K562 (cell line): ENCODE data around the gene POU3F3. TPM values are rescaled to one million over a fixed set of nuclear protein-coding genes. Genes with fewer than 3 reads are reported as not detected.

Experiments used
- ATAC-seq: fragments of 200-7000 bp; cut with Tn5 transposase; 3 replicates; pipeline ENCODE4 v1.9.1; 2020; ENCODE audit warnings: moderate library complexity
- BruUV-seq: library from RNA; stranded (reverse); fragments of 400-500 nt; replicated peaks from 2 replicates; lab custom pipeline; 2021; lab: Mats Ljungman, UMichigan
- CTCF ChIA-PET: fragments of 300-600 bp; formaldehyde crosslinking; extraction: SDS; loops from one replicate; lab custom pipeline; 2021; ENCODE audit warnings: low intra/inter-chr PET ratio; lab: Yijun Ruan, JAX
- POLR2A ChIA-PET: fragments of 300-600, 350-650 bp; sonication (Branson Sonifier 250); formaldehyde crosslinking; extraction: SDS; loops from one replicate; lab custom pipeline; 2021; ENCODE audit warnings: antibody characterized with exemption, inconsistent platforms; lab: Yijun Ruan, JAX
- DNase-seq, 4 experiments: peaks; one replicate each; pipeline versions ENCODE4 v3.0.0 to v3.0.0-alpha.2; 2011 to 2018; ENCODE audit warnings: low spot score in 3 of 4, mixed read lengths in 3 of 4; ENCODE audit errors: extremely low read depth in 1 of 4
- FAIRE-seq: peaks from 2 replicates; lab custom pipeline; 2011; peaks lifted over from hg19 to GRCh38; lab: Jason Lieb, UNC
- H2AFZ ChIP-seq: 2 replicates; pipeline ENCODE4 v1.6.0; 2011; ENCODE audit warnings: low read depth, low read length, control low read depth, inconsistent platforms
- H3K27ac ChIP-seq: fragments of 200-600 bp; 3 replicates; pipeline ENCODE4 v1.8.0; 2011; ENCODE audit warnings: low read depth, mild to moderate bottlenecking, control low read depth, inconsistent platforms, low read length, moderate library complexity, mixed read lengths; ENCODE audit errors: extremely low read depth
- H3K27me3 ChIP-seq, 2 experiments: fragments of 300-600 bp in 1 of 2; 2 replicates in 1 of 2; 3 replicates in 1 of 2; pipeline versions ENCODE4 v1.6.0 to v1.8.0; 2011; ENCODE audit warnings: inconsistent platforms in 2 of 2, low read length in 2 of 2, mild to moderate bottlenecking in 1 of 2, mixed read lengths in 1 of 2, moderate library complexity in 1 of 2; ENCODE audit not compliant: control insufficient read depth in 2 of 2, insufficient read depth in 2 of 2
- H3K36me3 ChIP-seq: fragments of 300-600 bp; 3 replicates; pipeline ENCODE4 v1.8.0; 2011; ENCODE audit warnings: mild to moderate bottlenecking, low read length, inconsistent platforms; ENCODE audit not compliant: control insufficient read depth, insufficient read depth
- H3K4me1 ChIP-seq, 2 experiments: fragments of 200-600 bp in 1 of 2; replicated peaks in 1 of 2; 2 replicates in 1 of 2; 3 replicates in 1 of 2; pipeline versions ENCODE4 v1.5.1 to v1.8.0; 2011; ENCODE audit warnings: inconsistent platforms in 2 of 2, low read length in 2 of 2, mild to moderate bottlenecking in 1 of 2, mixed read lengths in 1 of 2, moderate library complexity in 1 of 2; ENCODE audit not compliant: control insufficient read depth in 2 of 2, insufficient read depth in 2 of 2
- H3K4me2 ChIP-seq: 2 replicates; pipeline ENCODE4 v1.6.1; 2011; ENCODE audit warnings: low read length, control low read depth, inconsistent platforms, mixed read lengths; ENCODE audit not compliant: insufficient read depth
- H3K4me3 ChIP-seq: fragments of 200-600 bp; sonication (generic), shearing (Covaris generic); 2 replicates; pipeline ENCODE4 v1.5.1; 2016; ENCODE audit warnings: control low read depth, inconsistent platforms
- H3K79me2 ChIP-seq: fragments of 200-600 bp; 3 replicates; pipeline ENCODE4 v1.8.0; 2011; ENCODE audit warnings: low read length, inconsistent platforms; ENCODE audit not compliant: control insufficient read depth, insufficient read depth
- H3K9ac ChIP-seq, 2 experiments: 2 replicates each; pipeline versions ENCODE4 v1.6.0 to v1.6.1; 2011; ENCODE audit warnings: low read depth in 2 of 2, low read length in 2 of 2, control low read depth in 1 of 2, inconsistent platforms in 1 of 2, mild to moderate bottlenecking in 1 of 2, mixed read lengths in 1 of 2; ENCODE audit not compliant: insufficient read depth in 1 of 2
- H3K9me1 ChIP-seq: one replicate; pipeline ENCODE4 v1.6.0; 2011; ENCODE audit warnings: inconsistent platforms, mild to moderate bottlenecking, low read length, moderate library complexity; ENCODE audit not compliant: control insufficient read depth, insufficient read depth
- H3K9me3 ChIP-seq: replicated peaks from 2 replicates; pipeline ENCODE4 v1.5.1; 2011; ENCODE audit warnings: low read depth, low read length, inconsistent platforms; ENCODE audit not compliant: control insufficient read depth, insufficient read depth
- H4K20me1 ChIP-seq: replicated peaks from 2 replicates; pipeline ENCODE4 v1.6.1; 2011; ENCODE audit warnings: low read length, inconsistent platforms, mixed read lengths; ENCODE audit not compliant: control insufficient read depth, insufficient read depth
- DLX4 ChIP-seq: fragments of 250-450 bp; sonication (Bioruptor Pico); IDR thresholded peaks from 2 replicates; pipeline ENCODE4 v1.6.1; 2021; ENCODE audit warnings: mild to moderate bottlenecking
- FOXJ3 ChIP-seq: sonication (generic); formaldehyde crosslinking; IDR thresholded peaks from 2 replicates; pipeline ENCODE4 v1.4.0; 2020; ENCODE audit warnings: mild to moderate bottlenecking, missing genetic modification reagents
- JUND ChIP-seq, 2 experiments: IDR thresholded peaks; 2 replicates in 1 of 2; 3 replicates in 1 of 2; pipeline ENCODE4 v1.6.1; 2011; ENCODE audit warnings: borderline replicate concordance in 2 of 2, low read depth in 2 of 2, low read length in 2 of 2, improper control_type of control experiment in 1 of 2, missing biosample characterization in 1 of 2, missing genetic modification characterization in 1 of 2, missing genetic modification reagents in 1 of 2
- NFXL1 ChIP-seq: fragments of 450-650 bp; formaldehyde crosslinking; IDR thresholded peaks from 2 replicates; pipeline ENCODE4 v1.4.0; 2021; ENCODE audit warnings: mild to moderate bottlenecking
- POLR2A ChIP-seq: fragments of 450-650 bp; conservative IDR thresholded peaks from 2 replicates; pipeline ENCODE4 v1.6.1; 2016
- THRAP3 ChIP-seq: fragments of 450-650 bp; IDR thresholded peaks from 2 replicates; pipeline ENCODE4 v1.6.1; 2016; ENCODE audit warnings: mild to moderate bottlenecking, inconsistent platforms, borderline replicate concordance
- ZNF644 ChIP-seq: fragments of 200-800 bp; sonication (Bioruptor generic); IDR thresholded peaks from 2 replicates; pipeline ENCODE4 v1.6.1; 2016; ENCODE audit warnings: low read depth, missing genetic modification characterization, missing compliant biosample characterization
- ZNF780A ChIP-seq: fragments of 250-450 bp; sonication (Bioruptor Pico); IDR thresholded peaks from 2 replicates; pipeline ENCODE4 v1.5.0; 2021; ENCODE audit warnings: mild to moderate bottlenecking
- WGBS: fragments of 100-300 bp; shearing (Covaris generic); methylation state at CpG from one replicate; pipeline ENCODE4 v1.1.6; 2016; ENCODE audit warnings: low coverage, mixed read lengths; ENCODE audit not compliant: insufficient coverage; ENCODE audit errors: missing lambda C conversion rate; 5-methylcytosine and 5-hydroxymethylcytosine counted together
- in situ Hi-C: fragments of 300-500 bp; cut with MboI; formaldehyde crosslinking; loops from 4 replicates; pipeline ENCODE4 v1.15.0; 2018; ENCODE audit warnings: inconsistent platforms, mixed read lengths
- intact Hi-C: fragments of 100-400 bp; cut with micrococcal nuclease; formaldehyde crosslinking; loops from 2 replicates; pipeline ENCODE4 v1.14.2; 2022
- polyA plus RNA-seq, 8 experiments: library from polyadenylated mRNA; depleted of rRNA in 4 of 8; stranded (reverse) in 5 of 8; unstranded in 3 of 8; fragments of >200 nt; fragmentation: Nextera tagmentation in 2 of 8; fragmentation: Illumina TruSeq in 1 of 8; extraction: Ambion mirVana in 2 of 8; extraction: Trizol in 1 of 8; gene quantifications; 2 replicates each; pipeline versions ENCODE4 v1.2.1 to v1.2.3, GENCODE V29; 2011 to 2014; ENCODE audit warnings: inconsistent platforms in 1 of 8, missing spikeins in 1 of 8
- total RNA-seq, 7 experiments: library from RNA; depleted of rRNA in 6 of 7; stranded (reverse); fragments of >200 nt in 6 of 7; fragmentation: Illumina TruSeq in 2 of 7; extraction: Trizol in 2 of 7; gene quantifications; 2 replicates each; pipeline versions ENCODE4 v1.2.1 to v1.2.3, GENCODE V29; 2011 to 2021; ENCODE audit warnings: low replicate concordance in 1 of 7

The POU3F3 gene
- total and polyA plus RNA-seq, 9 of the 15 experiments (the other 6 are each of a cell fraction or from before 2014, with no cell fraction given): not detected

- H3K9me1 ChIP-seq: no peaks in the 10 kb centered on the region
- intact Hi-C loops (no loop called here), in situ Hi-C loops (no loop called here)
- FAIRE-seq (no peak), DNase-seq (no peak), ATAC-seq (no peak)
- H2AFZ ChIP-seq: no peak overlapping the region
- no peak overlapping the region for H3K9ac ChIP-seq
- no peak overlapping the region for H3K4me3 ChIP-seq
- no peak overlapping the region for H3K27ac ChIP-seq
- no TSS peak for BruUV-seq
- no peak for TF ChIP-seq DLX4 (CRISPR knock-in tag)
- TF ChIP-seq FOXJ3 (CRISPR knock-in tag): no peak
- no peak for TF ChIP-seq NFXL1 (CRISPR knock-in tag)
- TF ChIP-seq JUND (IDR thresholded peaks at IDR 0.05; ENCODE audit: borderline replicate concordance, low read depth, low read length): no peak
- no peak for TF ChIP-seq JUND (tag; IDR thresholded peaks at IDR 0.05; ENCODE audit: borderline replicate concordance, low read depth, low read length)
- TF ChIP-seq THRAP3: no peak
- TF ChIP-seq POLR2A: no peak
- no peak for TF ChIP-seq ZNF780A (CRISPR knock-in tag)
- TF ChIP-seq ZNF644: no peak
- H3K4me1 ChIP-seq: no peaks in the 10 kb centered on the region
- peaks cover 0 to 6% of the 10 kb centered on the region in 2 experiments; a peak in 1 of 5 replicates for H3K27me3 ChIP-seq
- CTCF ChIA-PET: no interaction called here
- H3K4me2 ChIP-seq: no peak overlapping the region
- no peaks in the 10 kb centered on the region for H3K9me3 ChIP-seq
- POLR2A ChIA-PET: no interaction called here
- no peaks in the 10 kb centered on the region for H4K20me1 ChIP-seq
- 0% methylated on average over 5 of the region's 6 CpGs for WGBS
- H3K79me2 ChIP-seq: no peaks in the 10 kb centered on the region
- H3K36me3 ChIP-seq: no peaks in the 10 kb centered on the region
These were observed 35.7 kb upstream of the POU3F3 start for GRCh38 chr2:104818264-104818663.
